ENCODE results near the gene LRRC4. TPM values are rescaled to one million over a fixed set of nuclear protein-coding genes. Genes with fewer than 3 reads are reported as not detected.

Gene LRRC4
- total RNA-seq, 1 donor from 2014 or later = 6.4 TPM

- Histone ChIP-seq H3K27me3 (no peaks in the 10 kb centered on the region), H3K4me3 (no peak overlapping the region), H3K4me1 (peaks cover 14% of the 10 kb centered on the region), H3K9me3 (no peaks in the 10 kb centered on the region), H3K27ac (no peak overlapping the region), H3K36me3 (peaks cover 5% of the 10 kb centered on the region)
- TF ChIP-seq, protein P1, sequence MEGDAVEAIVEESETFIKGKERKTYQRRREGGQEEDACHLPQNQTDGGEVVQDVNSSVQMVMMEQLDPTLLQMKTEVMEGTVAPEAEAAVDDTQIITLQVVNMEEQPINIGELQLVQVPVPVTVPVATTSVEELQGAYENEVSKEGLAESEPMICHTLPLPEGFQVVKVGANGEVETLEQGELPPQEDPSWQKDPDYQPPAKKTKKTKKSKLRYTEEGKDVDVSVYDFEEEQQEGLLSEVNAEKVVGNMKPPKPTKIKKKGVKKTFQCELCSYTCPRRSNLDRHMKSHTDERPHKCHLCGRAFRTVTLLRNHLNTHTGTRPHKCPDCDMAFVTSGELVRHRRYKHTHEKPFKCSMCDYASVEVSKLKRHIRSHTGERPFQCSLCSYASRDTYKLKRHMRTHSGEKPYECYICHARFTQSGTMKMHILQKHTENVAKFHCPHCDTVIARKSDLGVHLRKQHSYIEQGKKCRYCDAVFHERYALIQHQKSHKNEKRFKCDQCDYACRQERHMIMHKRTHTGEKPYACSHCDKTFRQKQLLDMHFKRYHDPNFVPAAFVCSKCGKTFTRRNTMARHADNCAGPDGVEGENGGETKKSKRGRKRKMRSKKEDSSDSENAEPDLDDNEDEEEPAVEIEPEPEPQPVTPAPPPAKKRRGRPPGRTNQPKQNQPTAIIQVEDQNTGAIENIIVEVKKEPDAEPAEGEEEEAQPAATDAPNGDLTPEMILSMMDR (IDR thresholded peaks at IDR 0.05) = no peak
- DNase-seq = no peak
- intact Hi-C loops (cut with DNase I) = no loop called here
- no peak for ATAC-seq
These were observed 33.9 kb downstream of the LRRC4 start for GRCh38 chr7:127997226-127997922.

DNA sequence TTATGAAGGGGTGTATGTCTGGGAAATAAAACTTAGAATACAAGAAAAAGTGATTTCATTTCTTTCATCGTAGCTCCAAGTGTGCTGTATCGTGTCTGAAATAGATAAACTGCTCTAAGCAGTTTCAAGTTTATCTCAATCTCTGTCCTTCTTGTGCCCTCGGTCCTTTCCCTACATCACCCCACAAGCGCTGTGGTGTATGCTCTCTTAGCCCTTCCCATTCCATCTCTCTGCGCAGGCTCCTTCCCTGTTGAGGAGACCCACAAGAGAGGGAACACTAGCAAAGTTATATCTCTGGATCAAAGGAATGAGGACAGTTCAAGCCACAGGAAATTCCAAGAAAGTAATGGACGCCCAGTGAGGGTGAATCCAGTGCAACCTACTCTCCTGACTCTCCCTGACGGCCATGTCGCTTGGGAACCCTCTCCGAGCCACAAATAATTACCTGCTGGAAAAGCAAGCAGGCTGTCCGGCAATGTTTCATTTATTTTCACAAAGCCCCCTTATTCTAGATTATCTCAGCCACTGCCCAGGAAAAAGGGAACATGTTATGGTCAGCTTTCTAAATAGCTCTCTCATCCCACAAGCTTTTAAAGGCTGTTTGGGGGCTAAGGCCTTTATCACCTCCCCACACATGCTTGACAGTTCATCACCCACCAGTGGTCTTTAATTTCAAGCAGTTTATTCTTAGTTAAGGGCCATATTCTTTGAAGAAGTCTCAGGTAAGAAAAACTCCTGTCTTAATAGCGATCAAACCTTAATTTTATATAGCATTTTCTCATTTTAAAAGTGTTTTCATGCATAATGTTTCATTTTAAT is 34.8 kb downstream of the LRRC4 start:
- intact Hi-C loops (cut with DNase I) = no loop called here
- no peaks in the 10 kb centered on the region for H3K27me3 ChIP-seq
- TF ChIP-seq, protein P1 (IDR thresholded peaks at IDR 0.05) = no peak
- no peak for ATAC-seq
- peaks cover 5% of the 10 kb centered on the region for H3K36me3 ChIP-seq
- no peak overlapping the region for H3K4me3 ChIP-seq
- no peak for DNase-seq
- no peak overlapping the region for H3K27ac ChIP-seq
- peaks cover 15% of the 10 kb centered on the region for H3K4me1 ChIP-seq
- no peaks in the 10 kb centered on the region for H3K9me3 ChIP-seq

DNA sequence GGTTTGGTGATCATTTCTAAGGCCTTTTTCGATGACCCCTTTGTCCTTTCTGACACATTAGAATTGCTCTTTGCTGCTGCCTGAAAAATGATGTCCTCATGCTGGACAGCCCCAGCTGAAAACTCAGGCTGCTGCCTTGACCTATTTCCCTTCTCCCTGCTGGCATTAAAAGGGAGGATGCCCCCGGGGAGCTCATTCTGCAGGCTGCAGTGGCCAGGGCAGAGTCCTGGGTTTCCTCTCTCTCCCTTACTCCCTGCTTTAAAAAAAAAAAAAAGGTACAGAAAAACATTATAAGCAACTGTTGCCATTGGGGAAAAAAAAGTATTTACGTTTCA is 35.4 kb downstream of the LRRC4 start:
- TF ChIP-seq, protein P1 (IDR thresholded peaks at IDR 0.05) = no peak
- no peak overlapping the region for H3K27ac ChIP-seq
- ATAC-seq = no peak

DNA sequence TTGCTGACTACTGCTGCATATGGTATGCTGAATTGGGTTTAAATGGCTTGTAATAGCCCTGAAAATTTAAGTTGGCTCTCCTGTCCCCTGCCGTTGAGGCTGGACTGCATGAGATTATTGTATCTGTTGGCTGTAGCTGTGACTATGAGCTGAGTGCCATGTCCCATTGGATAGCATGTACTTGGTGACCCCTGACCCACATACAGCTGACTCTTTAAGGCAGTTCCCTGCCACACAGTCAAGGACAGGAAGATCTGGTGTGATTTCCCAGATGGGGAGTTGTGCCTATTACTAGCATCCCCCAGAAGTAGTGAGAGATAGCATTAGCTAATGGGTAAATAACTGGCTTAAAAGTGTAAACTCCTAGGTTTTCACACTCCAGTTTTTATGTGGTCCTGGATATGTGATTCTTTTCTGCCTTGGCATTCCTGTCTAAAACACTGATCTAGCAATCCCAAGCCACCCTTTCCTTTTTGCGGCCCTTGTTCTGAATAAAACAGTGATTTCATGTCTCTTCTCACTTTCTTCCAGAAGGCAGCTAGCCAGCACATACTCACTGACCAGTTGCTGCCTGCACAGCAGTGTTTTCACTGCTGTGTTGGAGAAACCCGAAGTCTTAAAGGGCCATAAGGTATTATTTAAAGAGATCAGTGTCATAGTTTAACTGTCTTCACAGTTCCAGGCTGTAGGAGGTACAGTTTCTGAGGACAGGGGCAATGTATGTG is 35.9 kb downstream of the LRRC4 start:
- DNase-seq (no peak), ATAC-seq (no peak)
- intact Hi-C loops (cut with DNase I) = no loop called here
- Histone ChIP-seq H3K9me3 (no peaks in the 10 kb centered on the region), H3K27ac (no peak overlapping the region), H3K36me3 (peaks cover 5% of the 10 kb centered on the region), H3K4me3 (no peak overlapping the region), H3K4me1 (peaks cover 19% of the 10 kb centered on the region), H3K27me3 (no peaks in the 10 kb centered on the region)
- TF ChIP-seq, protein P1 (IDR thresholded peaks at IDR 0.05) = no peak

More for the DNA sequence above, 35.4 kb downstream of the LRRC4 start:
- Histone ChIP-seq H3K4me3 (no peak overlapping the region), H3K36me3 (peaks cover 5% of the 10 kb centered on the region), H3K9me3 (no peaks in the 10 kb centered on the region), H3K4me1 (peaks cover 19% of the 10 kb centered on the region), H3K27me3 (no peaks in the 10 kb centered on the region)
- no peak for DNase-seq
- intact Hi-C loops (cut with DNase I) = no loop called here

- no peak overlapping the region for H3K4me3 ChIP-seq
- intact Hi-C loops (cut with DNase I) = no loop called here
- ATAC-seq (no peak), DNase-seq (no peak)
- peaks cover 5% of the 10 kb centered on the region for H3K36me3 ChIP-seq
- peaks cover 13% of the 10 kb centered on the region for H3K4me1 ChIP-seq
- H3K27ac ChIP-seq = no peak overlapping the region
- no peaks in the 10 kb centered on the region for H3K9me3 ChIP-seq
- H3K27me3 ChIP-seq = no peaks in the 10 kb centered on the region
- TF ChIP-seq, protein P1 (IDR thresholded peaks at IDR 0.05) = no peak
These were observed 37.2 kb downstream of the LRRC4 start for GRCh38 chr7:127993987-127994386.
